Measurements from ENCODE around the gene KLHL12.

GRCh38 chr1:202945483-202945882 is 18.4 kb upstream of the KLHL12 start:
- TF ChIP-seq POLR2A (IDR thresholded peaks at IDR 0.05; ENCODE audit: low read length) (no peak), GATA1 (IDR thresholded peaks at IDR 0.05; ENCODE audit: low read depth, low read length) (no peak)

All from erythroblast (primary cell).